Bronchial epithelial cell (primary cell): ENCODE results near the gene C15orf61. TPM values are rescaled to one million over a fixed set of nuclear protein-coding genes. Genes with fewer than 3 reads are reported as not detected.

Experiments
- DNase-seq: peaks from one replicate; pipeline ENCODE4 v3.0.0-alpha.2; 2010; ENCODE audit warnings: low read depth
- FAIRE-seq: peaks from 2 replicates; lab custom pipeline; 2011; peaks lifted over from hg19 to GRCh38; lab: Jason Lieb, UNC
- H3K27me3 ChIP-seq: 2 replicates; pipeline ENCODE4 v1.5.1; 2011; ENCODE audit warnings: low read length; ENCODE audit not compliant: control insufficient read depth, insufficient read depth
- H3K36me3 ChIP-seq: 2 replicates; pipeline ENCODE4 v1.5.1; 2011; ENCODE audit warnings: low read length; ENCODE audit not compliant: control insufficient read depth, insufficient read depth
- H3K4me3 ChIP-seq: 2 replicates; pipeline ENCODE4 v1.5.1; 2011; ENCODE audit warnings: mild to moderate bottlenecking, low read depth, low read length, control low read depth
- total RNA-seq: library from RNA; depleted of rRNA; stranded (reverse); fragments of >200 nt; gene quantifications from 2 replicates; pipeline ENCODE4 v1.2.1, GENCODE V29; 2014
- TF ChIP-seq, protein P1 (sequence below): IDR thresholded peaks from 2 replicates; pipeline ENCODE4 v1.5.1; 2011; ENCODE audit warnings: mild to moderate bottlenecking, moderate library complexity, low read length, control low read depth, inconsistent platforms; ENCODE audit not compliant: insufficient read depth, severe bottlenecking

Gene C15orf61
- total RNA-seq, 1 donor from 2014 or later, result 2.1 TPM

DNA sequence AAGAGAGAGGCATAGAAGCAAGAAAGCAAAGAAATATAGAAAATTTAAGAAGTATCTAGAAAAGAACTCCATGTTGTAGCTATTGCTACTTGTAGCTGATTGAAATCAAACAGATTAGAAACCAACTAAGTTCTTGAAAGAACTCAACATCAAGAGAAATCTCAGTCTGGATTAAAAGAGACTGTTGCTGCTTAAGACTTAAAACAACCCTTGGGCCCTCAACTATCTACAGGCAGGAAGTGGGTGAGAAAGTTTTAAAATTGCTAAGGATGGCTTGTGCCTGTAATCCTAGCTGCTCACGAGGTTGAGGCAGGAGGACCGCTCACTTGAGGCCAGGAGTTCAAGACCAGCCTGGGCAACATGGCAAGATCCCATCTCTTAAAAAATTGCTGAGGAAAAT is 39.3 kb upstream of the C15orf61 start:
- no peaks in the 10 kb centered on the region for H3K36me3 ChIP-seq
- DNase-seq, result no peak
- TF ChIP-seq, protein P1, sequence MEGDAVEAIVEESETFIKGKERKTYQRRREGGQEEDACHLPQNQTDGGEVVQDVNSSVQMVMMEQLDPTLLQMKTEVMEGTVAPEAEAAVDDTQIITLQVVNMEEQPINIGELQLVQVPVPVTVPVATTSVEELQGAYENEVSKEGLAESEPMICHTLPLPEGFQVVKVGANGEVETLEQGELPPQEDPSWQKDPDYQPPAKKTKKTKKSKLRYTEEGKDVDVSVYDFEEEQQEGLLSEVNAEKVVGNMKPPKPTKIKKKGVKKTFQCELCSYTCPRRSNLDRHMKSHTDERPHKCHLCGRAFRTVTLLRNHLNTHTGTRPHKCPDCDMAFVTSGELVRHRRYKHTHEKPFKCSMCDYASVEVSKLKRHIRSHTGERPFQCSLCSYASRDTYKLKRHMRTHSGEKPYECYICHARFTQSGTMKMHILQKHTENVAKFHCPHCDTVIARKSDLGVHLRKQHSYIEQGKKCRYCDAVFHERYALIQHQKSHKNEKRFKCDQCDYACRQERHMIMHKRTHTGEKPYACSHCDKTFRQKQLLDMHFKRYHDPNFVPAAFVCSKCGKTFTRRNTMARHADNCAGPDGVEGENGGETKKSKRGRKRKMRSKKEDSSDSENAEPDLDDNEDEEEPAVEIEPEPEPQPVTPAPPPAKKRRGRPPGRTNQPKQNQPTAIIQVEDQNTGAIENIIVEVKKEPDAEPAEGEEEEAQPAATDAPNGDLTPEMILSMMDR, result no peak
- no peak for FAIRE-seq
- no peak overlapping the region for H3K4me3 ChIP-seq
- H3K27me3 ChIP-seq, result no peaks in the 10 kb centered on the region

DNA sequence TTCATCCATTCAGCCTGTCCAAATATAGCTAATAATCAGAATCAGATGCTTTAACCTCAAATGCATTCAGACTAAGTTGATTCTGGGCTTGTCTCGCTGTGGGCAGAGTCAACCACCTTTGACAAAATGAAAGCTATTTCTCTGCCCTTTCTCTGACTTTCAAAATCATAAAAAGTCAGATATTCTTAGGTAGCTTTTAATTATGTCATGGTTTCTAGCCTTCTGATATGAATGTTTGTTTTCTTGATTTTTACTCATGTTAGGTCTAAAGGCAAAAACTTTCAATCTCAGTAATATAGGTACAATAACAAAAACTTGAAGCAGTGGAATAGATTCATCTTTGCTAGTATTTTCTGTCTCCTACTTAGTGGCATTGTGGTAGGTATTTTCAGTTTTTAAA is 25.3 kb upstream of the C15orf61 start:
- Histone ChIP-seq H3K4me3 (no peak overlapping the region), H3K27me3 (no peaks in the 10 kb centered on the region), H3K36me3 (no peaks in the 10 kb centered on the region)
- FAIRE-seq (no peak), DNase-seq (no peak)
- TF ChIP-seq, protein P1, result no peak

DNA sequence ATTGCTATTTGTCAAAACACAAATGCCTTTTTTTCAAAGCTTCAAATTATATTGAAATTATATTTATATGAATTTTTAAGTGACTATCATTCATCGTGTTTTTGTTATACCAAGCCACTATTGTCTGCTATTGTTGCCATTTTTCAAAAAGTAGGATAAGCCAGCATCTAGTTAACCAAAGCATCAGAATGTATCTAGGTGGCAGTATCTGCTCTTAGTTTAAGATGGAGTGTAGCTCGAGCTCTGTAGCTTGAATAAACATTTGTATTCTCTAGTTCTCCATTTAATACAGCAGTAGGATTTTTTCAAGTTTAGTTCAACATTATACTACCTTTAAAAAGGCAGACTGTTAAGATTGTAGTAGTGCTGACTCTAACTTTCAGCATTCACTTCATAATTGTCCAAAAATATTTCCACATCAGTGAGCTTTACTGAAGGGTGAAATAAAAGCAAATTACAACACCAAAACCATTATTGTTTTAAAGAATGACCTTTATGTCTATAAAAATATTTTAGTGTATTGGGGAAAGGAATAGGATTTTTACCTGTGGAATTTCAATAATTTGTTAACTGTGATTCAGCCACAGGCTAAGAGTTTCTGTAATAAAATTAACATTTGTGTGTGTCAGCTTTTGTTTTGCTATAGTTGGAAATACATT is 19.6 kb upstream of the C15orf61 start:
- TF ChIP-seq, protein P1, result peak; percentile 26
- FAIRE-seq (no peak), DNase-seq (peak; percentile 23)
- Histone ChIP-seq H3K4me3 (no peak overlapping the region), H3K36me3 (no peaks in the 10 kb centered on the region), H3K27me3 (no peaks in the 10 kb centered on the region)

DNA sequence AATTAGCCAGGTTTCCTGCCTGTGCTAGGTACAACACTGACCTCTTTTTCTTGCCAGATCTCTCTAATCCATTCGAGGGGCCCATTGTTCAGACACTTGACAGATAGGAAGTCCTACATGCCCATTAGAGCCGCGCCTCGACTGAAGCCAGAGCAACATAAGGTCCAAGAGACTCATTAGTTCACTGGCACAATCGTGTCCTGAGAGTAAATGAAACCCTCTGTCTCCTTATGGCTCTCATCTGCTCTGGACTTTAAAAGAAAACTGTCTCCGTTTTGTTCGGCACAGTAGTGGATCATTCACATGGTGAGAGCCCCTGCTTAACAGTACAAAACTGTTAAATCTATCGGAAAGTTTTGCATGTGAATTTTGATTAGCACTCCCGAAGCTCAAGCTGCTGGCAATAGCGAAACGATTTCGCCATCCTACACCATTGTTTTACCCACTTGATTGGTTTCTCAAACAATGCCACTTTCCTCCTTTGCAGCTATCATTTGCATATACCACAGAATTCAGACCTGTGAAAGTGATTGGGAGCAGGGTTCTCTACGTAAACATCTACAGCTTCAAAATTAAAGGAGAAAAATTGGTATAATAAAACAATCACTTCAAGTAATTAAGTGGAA is 19.0 kb upstream of the C15orf61 start:
- Histone ChIP-seq H3K27me3 (no peaks in the 10 kb centered on the region), H3K36me3 (no peaks in the 10 kb centered on the region), H3K4me3 (no peak overlapping the region)
- no peak for DNase-seq
- TF ChIP-seq, protein P1, result no peak
- FAIRE-seq, result peak; percentile 7

DNA sequence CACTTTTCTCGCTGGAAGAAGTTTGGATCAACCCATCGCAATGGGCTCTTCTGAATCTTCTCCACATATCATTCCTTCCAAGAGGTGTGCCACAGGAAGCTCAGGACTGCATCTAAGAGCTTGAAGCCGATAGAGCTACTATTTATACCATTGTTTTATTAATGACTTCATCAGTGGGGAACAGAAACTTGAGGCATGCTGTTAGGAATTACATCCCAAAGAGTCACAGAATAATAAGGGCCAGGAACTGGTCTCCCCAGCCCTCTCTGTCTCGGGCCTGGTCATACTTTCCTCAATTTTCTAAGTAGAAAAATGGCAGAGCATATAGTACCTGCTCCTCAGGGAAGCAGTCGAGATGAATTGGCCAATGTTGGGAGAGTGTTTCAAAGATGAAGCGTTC is 16.9 kb upstream of the C15orf61 start:
- no peak for FAIRE-seq

More for the DNA sequence above, 16.9 kb upstream of the C15orf61 start:
- H3K27me3 ChIP-seq, result no peaks in the 10 kb centered on the region
- no peak for DNase-seq
- H3K36me3 ChIP-seq, result no peaks in the 10 kb centered on the region
- TF ChIP-seq, protein P1, result no peak
- no peak overlapping the region for H3K4me3 ChIP-seq
